HG03342 (cell line): ENCODE measurements around the gene TTK.

ENCODE experiments used
- ATAC-seq: cut with Tn5 transposase; IDR thresholded peaks from one replicate; pipeline ENCODE4 v1.9.1; 2021; ENCODE audit warnings: mild to moderate bottlenecking, moderate library complexity; ENCODE audit not compliant: unreplicated experiment

The TTK gene

DNA sequence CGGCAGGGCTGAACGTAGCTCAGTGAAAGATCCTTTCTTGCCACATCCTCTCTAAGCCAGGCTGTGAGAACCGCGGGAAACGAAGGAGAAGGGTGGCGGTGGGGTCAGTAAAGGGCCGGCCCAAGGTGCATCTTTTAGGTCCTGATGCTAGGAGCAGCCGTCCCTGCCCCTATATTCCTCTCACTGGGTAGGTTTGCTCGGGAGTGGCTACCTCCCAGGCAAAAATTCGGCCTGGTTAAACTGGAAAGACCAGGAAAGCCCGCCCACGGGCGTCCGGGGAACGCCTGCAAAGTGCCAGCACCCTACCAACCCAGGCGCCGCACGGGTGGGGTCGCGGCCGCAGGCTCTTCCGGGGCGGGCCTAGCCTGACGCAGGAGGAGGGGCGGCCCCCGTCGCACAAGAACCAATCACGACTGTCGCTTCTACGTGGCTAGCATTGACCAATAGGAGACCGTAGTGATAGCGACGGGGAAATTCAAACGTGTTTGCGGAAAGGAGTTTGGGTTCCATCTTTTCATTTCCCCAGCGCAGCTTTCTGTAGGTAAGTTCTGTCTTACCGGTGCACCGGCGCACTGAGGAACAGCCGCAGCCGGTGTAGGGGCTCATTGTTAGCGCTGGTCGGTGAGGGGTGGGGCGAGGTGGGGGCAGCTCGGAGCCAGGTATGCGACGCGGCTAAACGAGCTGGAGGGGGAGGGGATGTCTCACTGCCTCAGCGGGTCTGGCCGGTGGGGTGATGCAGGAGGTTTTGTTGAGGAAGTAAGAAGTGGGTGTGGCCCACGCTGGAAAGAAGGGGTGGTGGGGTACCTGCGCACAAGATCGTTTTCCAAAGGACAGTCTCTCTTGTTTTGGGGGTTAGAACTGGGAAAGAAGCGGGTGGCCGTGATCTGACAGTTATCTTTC is at the start of gene TTK:
TSS of gene TTK (plus strand) at position 477 of the 900 bp plus-strand sequence. CDS start 1,195 bp downstream, outside the sequence.
- ATAC-seq: peak; percentile 99

DNA sequence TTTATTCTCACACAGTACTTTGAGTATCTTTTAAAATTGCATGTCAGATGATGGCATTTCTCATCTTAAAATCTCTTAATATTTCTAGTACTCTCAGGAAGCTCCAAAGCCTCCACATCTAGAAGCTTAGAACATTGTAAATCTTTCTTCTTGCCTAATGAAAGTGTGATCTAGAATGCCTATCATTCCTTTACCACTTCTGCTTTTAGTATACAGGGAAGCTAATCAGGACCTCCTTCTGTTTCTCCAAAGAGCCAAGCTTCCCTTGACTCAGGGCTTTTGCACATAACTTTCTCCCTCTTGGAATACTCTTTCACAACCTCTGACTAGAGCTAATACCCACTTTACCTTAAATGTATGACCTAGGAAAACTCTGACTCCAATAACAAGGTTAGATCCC is 49.6 kb upstream of the TTK start:
- ATAC-seq: no peak

DNA sequence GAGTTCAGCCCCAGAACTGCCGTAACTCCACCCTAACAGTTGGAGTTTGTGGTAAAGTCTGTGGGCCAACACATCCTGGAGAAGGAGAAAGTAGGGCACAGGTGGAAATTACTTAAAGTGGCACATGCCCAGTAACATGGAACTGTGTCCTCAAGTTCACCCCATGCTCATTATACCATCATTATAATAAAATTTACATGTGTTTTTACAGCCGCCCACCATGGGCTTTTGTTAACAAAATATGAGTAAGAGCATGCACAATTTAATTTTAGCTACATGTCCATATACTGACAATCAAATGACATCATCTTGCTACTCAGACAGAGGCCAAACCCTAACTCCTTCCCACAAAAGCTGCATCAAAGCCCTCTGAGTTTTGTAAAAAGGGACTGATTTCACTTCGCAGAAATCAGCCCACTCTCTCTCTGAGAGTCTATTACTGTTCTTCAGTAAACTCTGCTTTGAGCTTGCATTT is 39.8 kb upstream of the TTK start:
- ATAC-seq: no peak

DNA sequence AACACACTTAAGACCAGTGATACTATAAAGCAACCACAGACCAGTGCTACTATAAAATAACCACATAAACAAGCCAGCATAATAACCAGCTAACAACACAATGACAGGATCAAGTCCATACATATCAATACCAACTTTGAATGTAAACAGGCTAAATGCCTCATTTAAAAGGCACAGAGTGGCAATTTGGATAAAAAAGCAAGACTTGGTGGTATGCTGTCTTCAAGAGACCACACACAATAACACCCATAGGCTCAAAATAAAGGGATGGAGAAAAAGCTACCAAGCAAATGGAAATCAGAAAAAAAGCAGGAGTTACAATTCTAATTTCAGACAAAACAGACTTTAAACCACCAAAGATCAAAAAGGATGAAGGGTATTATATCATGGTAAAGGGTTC is 37.3 kb upstream of the TTK start:
- no peak for ATAC-seq

DNA sequence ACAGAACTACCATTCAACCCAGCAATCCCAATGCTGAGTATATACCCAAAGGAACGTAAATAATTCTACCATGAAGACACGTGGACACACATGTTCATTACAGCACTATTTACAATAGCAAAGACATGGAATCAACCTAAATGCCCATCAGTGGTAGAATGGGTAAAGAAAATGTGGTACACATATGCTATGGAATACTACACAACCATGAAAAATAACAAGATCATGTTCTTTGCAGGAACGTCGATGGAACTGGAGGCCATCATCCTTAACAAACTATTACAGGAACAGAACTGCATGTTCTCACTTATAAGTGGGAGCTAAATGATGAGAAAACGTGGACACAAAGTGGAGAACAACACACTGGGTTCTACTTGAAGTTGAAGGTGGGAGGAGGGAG is 34.7 kb upstream of the TTK start:
- no peak for ATAC-seq

DNA sequence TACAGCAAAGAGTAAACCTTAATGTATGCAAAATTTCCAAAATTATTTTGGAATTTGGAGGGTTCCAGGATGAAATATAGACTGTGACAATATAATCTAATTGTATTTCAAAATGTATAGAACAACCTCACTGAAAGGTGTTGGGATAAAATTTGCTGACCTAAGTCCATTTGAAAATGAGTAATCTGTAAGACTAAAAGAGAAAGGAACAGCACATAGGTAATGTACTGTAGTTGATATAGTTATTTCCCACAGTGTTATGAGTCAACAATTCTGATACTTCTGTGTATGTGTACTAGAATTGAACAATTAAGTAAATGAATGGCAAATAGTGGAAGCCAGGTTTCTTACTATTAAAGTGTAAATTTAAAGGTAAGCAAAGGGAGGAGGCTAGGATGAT is 33.3 kb upstream of the TTK start:
- ATAC-seq: no peak

DNA sequence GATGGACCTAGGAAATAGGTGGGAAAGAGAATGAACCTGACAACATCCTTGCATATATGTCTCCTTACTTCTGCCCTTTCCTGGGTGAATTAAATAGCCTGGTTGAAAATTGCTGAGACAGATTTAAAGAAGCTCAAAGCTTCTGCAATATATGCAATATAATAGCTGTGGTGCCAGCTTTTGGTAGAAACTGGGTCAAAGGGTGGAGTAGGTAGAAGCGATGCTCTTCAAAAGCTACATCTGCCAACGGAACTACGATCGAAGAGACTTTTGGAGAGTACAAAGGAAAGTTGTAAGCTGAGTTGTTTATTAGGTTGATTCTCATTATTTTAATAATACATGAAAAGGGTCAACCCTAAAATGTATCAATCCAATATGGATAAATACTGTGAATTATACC is 22.8 kb upstream of the TTK start:
- no peak for ATAC-seq

DNA sequence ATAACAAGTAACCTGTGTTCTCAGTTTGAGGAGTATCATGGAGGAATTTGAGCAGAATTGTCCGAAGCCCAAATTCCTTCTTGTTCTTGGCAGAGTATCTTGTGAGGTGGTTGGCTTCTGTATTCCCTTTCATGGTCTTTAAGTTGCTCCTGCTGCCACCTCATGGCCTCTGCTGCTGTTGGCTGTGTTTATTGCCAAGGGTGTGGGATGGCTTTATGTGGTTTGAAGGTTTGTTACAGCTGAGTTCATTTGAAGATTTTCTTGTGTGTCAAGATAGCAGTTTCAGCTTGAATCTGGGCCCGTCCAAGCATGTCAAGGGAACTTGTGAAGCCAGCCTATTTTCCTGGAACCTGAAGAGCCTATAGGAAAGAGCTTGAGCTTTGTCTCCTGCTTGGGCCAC is 20.2 kb upstream of the TTK start:
- peak; percentile 53 for ATAC-seq

DNA sequence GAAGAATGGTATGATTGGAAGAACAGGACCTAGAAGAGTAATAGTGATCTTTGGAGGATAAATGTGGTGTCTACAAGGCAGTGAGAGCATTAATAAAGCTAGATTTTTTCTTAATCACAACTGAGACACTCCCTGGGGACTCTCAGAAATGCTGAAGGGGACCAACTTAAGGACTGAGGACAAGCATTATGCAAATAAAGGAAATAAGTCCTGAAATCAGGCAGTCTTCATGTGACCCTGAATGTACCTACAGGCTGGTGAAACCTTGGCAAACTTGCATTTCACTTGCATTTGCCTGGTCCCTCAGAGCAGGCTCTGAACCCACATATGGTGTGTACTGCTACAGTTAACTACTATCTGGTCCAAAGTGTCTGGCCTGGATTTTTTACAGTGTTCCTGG is 19.3 kb upstream of the TTK start:
- ATAC-seq: no peak

DNA sequence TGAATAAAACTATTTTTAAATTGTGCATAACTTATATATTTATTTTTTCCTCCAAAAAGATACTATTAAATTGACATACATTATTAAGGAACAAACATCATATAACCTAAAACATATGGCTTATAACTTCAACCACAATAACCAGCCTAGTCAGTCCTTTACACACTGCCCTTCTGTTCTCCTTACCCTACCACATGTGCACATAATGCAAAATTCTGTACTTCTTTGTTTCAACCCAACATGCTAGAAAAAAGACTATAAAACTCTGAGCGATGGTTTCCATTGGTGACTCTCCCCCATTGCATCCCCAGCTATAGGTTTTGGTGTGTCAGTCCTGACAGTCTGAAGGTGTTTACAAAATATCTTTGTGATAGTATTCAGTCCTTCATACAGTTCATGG is 14.8 kb upstream of the TTK start:
- ATAC-seq: no peak

DNA sequence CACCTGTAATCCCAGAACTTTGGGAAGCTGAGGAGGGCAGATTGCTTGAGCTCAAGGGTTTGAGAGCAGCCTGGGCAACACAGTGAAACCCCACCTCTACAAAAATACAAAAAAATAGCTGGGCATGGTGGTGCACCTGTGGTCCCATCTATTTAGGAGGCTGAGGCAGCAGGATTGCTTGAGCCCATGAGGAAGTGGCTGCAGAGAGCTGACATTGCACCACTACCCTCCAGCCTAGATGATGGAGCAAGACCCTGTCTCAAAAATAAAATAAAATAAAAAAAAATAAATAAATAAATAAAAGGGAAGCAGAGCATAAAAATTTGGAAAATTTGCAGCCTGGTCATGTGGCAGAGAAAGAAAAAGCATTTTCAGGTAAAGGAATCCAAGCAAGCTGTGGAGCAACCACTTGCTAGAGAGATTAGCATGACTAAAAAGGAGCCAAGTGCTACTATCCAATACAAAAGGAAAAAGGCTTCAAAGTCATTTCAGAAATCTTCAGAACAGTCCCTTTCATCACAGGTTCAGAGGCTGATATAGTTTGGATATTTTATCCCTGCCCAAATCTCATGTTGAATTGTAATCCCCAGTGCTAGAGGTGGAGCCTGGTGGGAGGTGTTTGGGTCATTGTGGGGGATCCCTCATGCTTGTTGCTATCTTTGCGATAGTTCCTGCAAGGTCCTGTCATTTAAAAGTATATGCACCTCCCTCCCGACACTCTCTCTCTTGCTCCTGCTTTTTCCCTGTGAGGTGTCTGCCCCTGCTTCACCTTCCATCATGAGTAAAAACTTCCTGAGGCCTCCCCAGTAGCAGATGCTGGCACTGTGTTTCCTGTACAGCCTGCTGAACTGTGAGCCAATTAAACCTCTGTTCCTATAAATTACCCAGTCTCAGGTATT is 11.2 kb upstream of the TTK start:
- no peak for ATAC-seq

DNA sequence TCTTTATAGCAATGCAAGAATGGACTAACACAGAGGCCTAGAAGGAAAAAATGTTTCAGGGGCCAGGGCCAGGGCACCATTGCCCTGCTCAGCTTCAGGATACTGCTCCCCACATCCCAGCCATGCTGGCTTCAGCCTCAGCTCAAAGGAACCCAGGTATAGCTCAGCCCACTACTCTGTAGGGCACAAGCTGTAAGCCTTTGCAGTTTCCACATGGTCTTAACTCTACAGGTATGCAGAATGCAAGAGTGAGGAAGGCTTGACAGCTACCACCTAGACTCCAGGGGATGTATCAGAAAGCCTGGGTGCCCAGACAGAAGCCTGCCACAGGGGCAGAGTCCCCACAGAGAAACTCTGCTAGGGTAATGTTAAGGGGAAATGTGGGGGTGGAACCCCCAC is 10.5 kb upstream of the TTK start:
- ATAC-seq: no peak

DNA sequence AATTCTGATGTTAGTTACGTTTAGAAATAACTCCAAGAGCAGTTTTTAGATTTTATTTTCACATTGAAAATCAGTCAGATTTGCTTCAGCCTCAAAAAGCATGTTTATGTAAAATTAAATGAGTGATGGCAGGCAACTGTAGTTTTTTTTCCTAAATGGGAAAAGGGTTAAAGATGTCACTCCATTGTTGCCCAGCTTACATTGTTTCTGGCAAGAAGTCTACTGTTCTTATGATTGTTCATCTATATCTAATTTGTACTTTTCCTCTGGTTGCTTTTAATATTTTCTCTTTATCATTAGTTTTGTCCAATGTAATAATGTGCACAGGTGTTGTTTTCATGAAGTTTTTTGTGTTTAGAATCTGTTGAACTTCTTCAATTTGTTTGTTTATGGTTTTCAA is 6.7 kb upstream of the TTK start:
- ATAC-seq: no peak

DNA sequence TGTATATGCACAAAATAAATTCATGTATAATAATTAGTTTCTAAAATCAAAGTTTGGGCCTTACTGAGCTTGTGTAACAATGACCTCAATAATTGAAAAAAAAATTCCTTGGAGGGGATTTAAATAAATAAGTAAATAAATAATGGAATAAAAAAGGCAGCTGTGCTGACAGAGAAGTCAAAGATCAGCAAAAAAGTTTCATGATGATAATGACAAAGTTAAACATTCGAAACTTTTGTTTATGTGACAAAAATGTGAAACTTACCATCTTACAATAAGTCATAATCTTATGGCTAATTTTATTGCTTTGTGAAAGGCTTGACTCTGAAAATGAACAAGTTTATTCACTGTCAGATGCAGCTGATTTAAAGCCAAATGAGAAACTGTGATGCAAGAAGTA is 3.1 kb upstream of the TTK start:
- no peak for ATAC-seq

DNA sequence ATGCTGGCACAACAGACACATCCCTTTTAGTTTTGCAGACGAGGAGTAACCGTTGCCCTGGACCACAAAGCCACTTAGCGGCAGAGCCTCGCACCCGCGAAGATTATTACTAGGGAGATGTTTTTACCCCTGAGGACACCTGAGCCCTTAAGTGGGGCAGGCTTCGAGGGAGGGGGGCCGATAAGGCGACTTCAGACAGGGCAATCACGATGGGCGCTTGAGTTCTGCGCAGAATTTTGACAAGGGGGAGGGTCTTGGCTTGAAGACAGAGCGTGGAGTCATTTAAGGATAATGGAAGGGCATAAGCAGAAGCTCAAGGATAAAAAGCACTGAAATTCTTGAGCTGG is 650 bp upstream of the TTK start:
- ATAC-seq: peak; percentile 17

DNA sequence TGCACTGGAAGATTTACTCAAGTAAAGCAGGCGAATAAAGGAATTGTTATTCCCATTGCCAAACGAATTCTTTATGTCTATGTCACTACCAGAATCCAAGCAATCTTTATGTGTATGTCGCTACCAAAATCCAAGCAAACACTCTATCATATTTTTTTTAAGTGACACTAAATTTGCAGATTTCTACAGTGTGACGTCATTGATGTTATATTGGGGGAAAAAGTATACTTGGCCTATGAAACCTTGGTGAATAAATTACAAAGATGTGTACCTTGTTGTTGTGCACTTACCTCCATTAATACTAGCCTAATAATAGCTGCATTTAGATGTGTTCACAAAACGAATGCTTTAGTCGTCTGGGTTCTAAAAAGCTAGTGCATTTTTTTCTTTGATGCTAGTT is 957 bp downstream of the TTK start:
- no peak for ATAC-seq

DNA sequence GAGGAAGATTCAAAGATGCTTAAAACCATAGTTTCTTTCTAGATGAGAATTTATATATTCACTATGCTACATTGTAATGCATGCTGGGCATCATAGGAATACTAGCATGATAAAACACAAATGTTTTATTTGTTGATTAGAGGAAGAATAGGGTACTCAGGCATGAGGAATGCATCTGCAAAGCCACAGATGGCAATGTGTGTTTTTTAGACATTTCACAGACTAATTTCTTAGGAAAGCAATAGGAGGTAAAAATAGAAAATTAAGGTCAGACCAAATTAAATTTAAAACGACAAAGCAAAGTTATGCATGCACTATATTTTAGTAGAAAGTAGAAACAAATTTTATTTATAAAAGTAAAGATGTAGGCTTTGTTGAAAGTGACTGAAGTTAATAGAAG is 2.1 kb downstream of the TTK start:
- no peak for ATAC-seq

DNA sequence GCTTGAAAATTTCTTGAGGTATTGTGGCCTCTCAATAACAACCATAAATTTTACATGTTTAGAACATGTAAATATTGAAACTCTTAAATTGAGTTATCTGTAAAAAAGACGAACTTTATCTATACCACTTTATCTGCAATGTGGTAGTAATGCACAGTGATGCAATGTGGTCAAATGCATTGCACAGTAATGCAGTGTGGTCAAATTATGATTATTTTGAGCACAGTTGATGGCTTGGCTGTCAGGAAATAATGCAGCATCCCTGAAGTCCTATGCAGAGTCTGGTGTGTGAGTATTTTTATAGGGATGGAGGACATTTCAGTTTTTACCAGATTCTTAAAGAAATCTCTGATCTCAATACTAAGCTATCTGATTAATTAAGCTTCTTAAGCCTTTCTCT is 5.1 kb downstream of the TTK start:
- no peak for ATAC-seq

DNA sequence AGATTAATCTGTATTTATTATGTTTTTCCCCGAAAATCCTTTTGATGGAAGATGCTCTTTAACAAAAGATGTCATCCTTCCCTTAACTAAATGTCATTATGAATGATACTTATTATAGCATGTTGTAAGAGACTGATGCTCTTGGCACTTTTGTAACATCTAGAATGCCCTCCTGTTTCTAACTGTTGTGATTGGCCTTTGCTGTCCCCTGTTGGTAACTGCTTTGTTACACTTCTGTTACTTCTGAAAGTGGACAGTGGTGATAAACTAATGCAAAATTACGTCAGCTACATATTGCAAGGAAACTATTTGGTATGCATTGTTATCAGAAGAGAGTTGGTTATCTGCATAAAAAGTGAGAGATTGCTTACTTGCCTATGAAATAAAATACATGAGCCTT is 5.8 kb downstream of the TTK start:
- ATAC-seq: no peak

DNA sequence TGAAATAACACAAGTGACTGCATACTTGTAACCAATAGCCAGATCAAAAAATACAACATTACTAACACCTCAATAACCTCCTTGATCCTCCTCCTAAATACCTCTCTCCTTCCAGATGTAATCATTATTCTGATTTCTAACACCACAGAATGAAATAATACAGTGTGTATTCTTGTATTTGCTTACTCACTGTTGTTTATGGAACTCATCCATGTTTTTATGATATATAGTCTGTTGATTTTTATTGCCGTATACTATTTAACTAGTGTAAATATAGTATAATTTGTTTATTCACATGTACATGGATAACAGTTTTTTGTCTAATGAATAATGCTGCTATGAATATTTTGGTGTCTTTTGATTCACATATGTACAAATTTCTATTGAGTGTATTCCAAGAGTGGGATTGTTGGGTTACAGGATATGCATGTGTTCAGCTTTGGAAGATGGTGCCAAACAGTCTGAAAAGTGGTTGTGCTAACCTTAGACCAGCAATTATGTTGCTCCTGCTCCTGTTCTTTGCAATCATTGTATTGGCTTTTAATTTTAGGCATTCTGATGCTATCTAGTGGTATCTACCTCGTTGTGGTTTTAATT is 11.5 kb downstream of the TTK start:
- no peak for ATAC-seq

DNA sequence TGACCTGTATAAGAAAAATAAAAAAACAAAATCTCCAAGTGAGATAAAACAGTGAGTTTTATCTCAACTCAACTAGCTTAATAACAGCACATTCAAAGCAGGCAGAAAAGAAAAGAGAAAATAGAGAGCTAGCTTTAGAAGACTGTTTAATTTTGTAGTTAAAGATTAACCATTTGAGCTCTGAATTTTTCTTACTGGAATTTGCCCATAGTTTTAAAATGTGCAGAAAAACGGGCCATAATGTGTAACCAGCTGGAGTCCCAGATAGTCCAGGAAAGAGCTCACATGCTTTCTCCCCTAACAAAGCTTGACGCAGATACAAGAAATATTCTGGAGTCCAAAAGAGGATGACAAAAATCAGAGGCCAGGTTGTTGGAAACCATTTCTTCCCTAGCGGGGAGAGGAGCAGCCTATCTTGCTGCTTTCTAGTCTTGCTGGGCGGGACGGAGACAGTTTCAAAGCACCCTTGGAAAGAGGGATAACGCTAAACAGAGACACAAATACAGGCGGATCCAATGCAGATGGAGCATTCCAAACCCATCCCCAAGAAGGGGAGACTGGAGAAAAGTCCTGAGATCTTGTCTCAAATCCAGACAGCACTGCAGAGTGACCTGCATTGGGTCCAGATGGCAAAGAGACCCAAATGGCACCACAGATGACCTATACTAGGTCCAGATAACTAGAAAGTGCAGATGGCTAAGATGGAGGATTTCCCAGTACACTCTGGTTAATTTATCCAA is 16.1 kb downstream of the TTK start:
- no peak for ATAC-seq
